ENCODE measurements around the gene KLRC2. TPM values are rescaled to one million over a fixed set of nuclear protein-coding genes. Genes with fewer than 3 reads are reported as not detected.

KLRC2 gene
- total RNA-seq (2022; extraction: Qiagen RNA extraction; ENCODE audit: low read depth): 1.7 to 2.4 TPM (median 2.1 TPM) in 5 replicates

GRCh38 chr12:10435816-10436215 lies at the start of gene KLRC2:
Gene KLRC2 (minus strand): TSS chr12:10436010. CDS start chr12:10435986, 24 bp downstream.

GRCh38 chr12:10453156-10453555 lies 17.3 kb upstream of the KLRC2 start, which contains the start of gene KLRC1:
Gene KLRC1 (minus strand): TSS chr12:10453377. CDS start chr12:10451156, 2,221 bp downstream.

DNA sequence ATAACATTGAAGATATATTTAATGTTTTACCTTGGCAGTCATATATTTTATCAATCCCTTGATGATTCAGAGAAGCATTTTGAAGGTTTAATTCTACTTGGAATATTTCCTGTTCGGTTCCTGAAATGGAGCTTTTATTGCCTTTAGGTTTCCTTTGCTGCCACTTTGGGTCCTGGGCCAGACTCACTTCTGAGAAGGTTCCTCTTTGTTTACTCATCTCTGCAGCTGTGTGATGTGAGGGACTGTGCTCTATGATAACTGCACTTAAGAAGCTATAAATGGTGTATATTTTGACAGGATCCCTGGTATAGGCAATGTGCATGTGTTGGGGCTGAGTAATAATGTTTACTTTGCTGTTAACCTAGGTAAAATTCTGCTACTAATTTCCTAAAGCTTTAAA lies 15.5 kb downstream of the KLRC2 start, which contains the start of gene KLRC3:
TSS of gene KLRC3 (minus strand) at position 262 of the 400 bp plus-strand sequence. CDS start at position 217, 45 bp downstream.

DNA sequence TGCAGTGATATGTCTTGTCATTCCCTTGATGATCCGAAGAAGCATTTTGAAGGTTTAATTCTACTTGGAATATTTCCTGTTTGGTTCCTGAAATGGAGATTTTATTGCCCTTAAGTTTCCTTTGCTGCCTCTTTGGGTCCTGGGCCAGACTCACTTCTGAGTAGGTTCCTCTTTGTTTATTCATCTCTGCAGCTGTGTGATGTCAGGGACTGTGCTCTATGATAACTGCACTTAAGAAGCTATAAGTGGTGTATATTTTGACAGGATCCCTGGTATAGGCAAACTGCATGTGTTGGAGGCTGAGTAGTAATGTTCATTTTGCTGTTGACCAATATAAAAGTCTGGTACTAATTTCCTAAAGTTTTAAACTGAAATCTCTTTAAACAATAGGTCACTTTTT lies 26.4 kb downstream of the KLRC2 start, which contains the start of gene KLRC4:
TSS of gene KLRC4 (minus strand) at position 366 of the 400 bp plus-strand sequence. CDS start at position 184, 182 bp downstream.

DNA sequence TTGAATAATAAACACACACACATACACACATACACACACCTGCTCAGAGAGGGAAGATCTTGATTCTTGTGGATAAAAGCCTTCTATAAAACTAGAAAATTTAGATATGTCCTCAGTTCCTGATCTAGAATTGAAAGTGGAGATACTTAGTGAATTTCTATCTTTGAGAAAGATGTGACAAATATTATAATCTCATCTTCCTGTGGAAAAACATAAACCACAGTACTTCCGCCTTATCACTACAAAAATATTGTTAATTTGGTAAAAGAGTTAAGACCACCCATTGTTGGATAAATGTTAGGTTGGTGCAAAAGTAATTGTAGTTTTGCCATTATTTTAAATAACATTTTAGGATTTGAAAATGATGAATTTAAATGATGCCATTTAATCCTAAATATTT lies 45.9 kb downstream of the KLRC2 start, which contains the start of gene KLRK1:
TSS of gene KLRK1 (minus strand) at position 138 of the 400 bp plus-strand sequence. CDS start 1,231 bp downstream, outside the sequence.

Other genes starting within 250 kb of the KLRC2 start
- 37.0 to 47.9 TPM (median 37.9 TPM) in 5 replicates for gene GABARAPL1, start 223.1 kb downstream of the KLRC2 start, total RNA-seq (2022; extraction: Qiagen RNA extraction; ENCODE audit: low read depth)
- not detected in 5 replicates for gene KLRD1, start 128.1 kb downstream of the KLRC2 start, total RNA-seq (2022; extraction: Qiagen RNA extraction; ENCODE audit: low read depth)
- gene KLRK1, start 46.0 kb downstream of the KLRC2 start, total RNA-seq (2022; extraction: Qiagen RNA extraction; ENCODE audit: low read depth): not detected in 5 replicates
- not detected in 5 replicates for gene KLRC4, start 26.3 kb downstream of the KLRC2 start, total RNA-seq (2022; extraction: Qiagen RNA extraction; ENCODE audit: low read depth)
- 0.41 to 0.42 TPM in 2 of 5 replicates, not detected in the others for gene KLRC3, start 15.4 kb downstream of the KLRC2 start, total RNA-seq (2022; extraction: Qiagen RNA extraction; ENCODE audit: low read depth)
- not detected in 5 replicates for gene KLRC1, start 17.4 kb upstream of the KLRC2 start, total RNA-seq (2022; extraction: Qiagen RNA extraction; ENCODE audit: low read depth)
- 0.29 to 0.82 TPM (median 0.59 TPM) in 5 replicates for gene EIF2S3B, start 69.9 kb upstream of the KLRC2 start, total RNA-seq (2022; extraction: Qiagen RNA extraction; ENCODE audit: low read depth)
- gene MAGOHB, start 177.6 kb upstream of the KLRC2 start, total RNA-seq (2022; extraction: Qiagen RNA extraction; ENCODE audit: low read depth): 48.5 to 60.4 TPM (median 51.3 TPM) in 5 replicates
- gene STYK1, start 238.0 kb upstream of the KLRC2 start, total RNA-seq (2022; extraction: Qiagen RNA extraction; ENCODE audit: low read depth): 0.15 to 0.61 TPM (median 0.30 TPM) in 5 replicates

Measured in A549 treated with GW870086 at 1 μM for 4 hours (cell line).